IMR-90 (cell line): ENCODE measurements around the gene GAPDH. TPM values are rescaled to one million over a fixed set of nuclear protein-coding genes. Genes with fewer than 3 reads are reported as not detected.

Source experiments
- CTCF ChIP-seq: conservative IDR thresholded peaks from 2 replicates; pipeline ENCODE4 v1.5.1; 2012; ENCODE audit warnings: mild to moderate bottlenecking, low read depth, low read length, improper control_type of control experiment
- polyA plus RNA-seq, 3 experiments: library from polyadenylated mRNA; depleted of rRNA; stranded (reverse); fragments of >200 nt; gene quantifications; 2 replicates each; pipeline ENCODE4 v1.2.3, GENCODE V29; 2012; ENCODE audit warnings: low replicate concordance in 1 of 3
- total RNA-seq: library from RNA; depleted of rRNA; stranded (reverse); fragments of >200 nt; gene quantifications from 2 replicates; pipeline ENCODE4 v1.2.3, GENCODE V29; 2012

Gene GAPDH
- total and polyA plus RNA-seq, 2 of the 4 experiments (the other 2 are of a cell fraction): 12,939 to 21,893 TPM

DNA sequence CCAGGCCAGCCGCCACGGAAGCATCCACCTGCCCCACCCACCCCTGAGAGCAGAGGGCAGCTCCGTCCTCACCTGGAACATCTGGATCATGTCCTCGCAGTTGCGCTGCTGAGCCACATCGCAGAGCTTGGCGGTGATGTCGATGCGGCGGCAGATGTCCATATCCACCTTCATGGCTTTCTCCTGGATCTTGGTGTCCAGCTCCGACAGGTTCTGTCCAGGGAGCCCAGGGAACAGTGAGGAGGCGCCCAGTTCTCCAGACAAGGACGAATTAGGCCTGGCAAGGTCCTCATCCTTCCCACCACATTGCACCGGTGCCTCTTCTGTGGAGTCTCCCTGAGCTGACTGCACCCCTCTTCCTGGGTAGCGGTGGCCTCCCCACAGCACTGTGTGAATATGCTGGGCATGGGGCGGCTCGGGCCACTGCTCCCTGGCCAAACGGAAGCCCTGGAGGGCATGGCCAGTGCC lies 15.4 kb downstream of the GAPDH start (continued):
- TF ChIP-seq CTCF: no peak
